ENCODE results near the gene FMNL2. TPM values are rescaled to one million over a fixed set of nuclear protein-coding genes. Genes with fewer than 3 reads are reported as not detected.

Gene FMNL2
- total and polyA plus RNA-seq, 4 donors: 1.5 to 9.3 (median 5.1) TPM

DNA sequence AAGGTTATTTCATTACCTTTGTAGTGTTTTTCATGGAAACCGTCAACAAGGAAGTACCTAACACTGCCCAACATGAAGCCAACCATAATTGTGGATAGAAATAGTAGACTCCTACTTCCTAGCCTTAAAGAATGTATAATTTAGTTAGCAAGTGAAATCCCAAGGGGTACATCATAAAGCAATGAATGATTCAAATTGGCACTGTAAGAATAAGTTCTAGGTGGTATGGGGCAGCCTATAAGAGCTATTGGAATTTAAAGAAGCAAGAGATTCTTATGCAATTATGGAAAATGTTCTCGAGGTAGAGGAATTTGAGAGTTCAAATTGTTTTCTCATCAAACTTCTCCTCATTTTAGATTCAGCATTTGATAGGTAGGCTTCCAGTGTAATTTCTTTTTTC lies 157.9 kb downstream of the FMNL2 start:
- Histone ChIP-seq H3K27me3 (ENCODE audit: control insufficient read depth in 4 of 4, insufficient read depth in 4 of 4, low read length in 3 of 4) (no peaks in the 10 kb centered on the region), H3K36me3 (ENCODE audit: control insufficient read depth in 4 of 4, insufficient read depth in 3 of 4, low read depth in 1 of 4, low read length in 3 of 4) (no peaks in the 10 kb centered on the region), H3K9me3 (ENCODE audit: control insufficient read depth in 4 of 4, low read length in 3 of 4) (no peaks in the 10 kb centered on the region), H3K27ac (ENCODE audit: low read depth in 1 of 2, low read length in 2 of 2) (no peak overlapping the region), H3K9ac (ENCODE audit: low read depth in 1 of 2, low read length in 2 of 2) (no peak overlapping the region), H3K4me3 (ENCODE audit: low read depth in 1 of 3, low read length in 3 of 3) (no peak overlapping the region), H3K4me1 (ENCODE audit: control insufficient read depth in 4 of 4, insufficient read depth in 4 of 4, low read length in 3 of 4) (peaks cover 0 to 3% (median 0%) of the 10 kb centered on the region in 4 donors)
- no peak for DNase-seq (ENCODE audit: low spot score)
- no peak for TF ChIP-seq GABPA (IDR thresholded peaks at IDR 0.05 in 1 of 2, conservative IDR thresholded peaks at IDR 0.05 in 1 of 2)
- WGBS: 72% methylated on average over 2 of the region's 2 CpGs

DNA sequence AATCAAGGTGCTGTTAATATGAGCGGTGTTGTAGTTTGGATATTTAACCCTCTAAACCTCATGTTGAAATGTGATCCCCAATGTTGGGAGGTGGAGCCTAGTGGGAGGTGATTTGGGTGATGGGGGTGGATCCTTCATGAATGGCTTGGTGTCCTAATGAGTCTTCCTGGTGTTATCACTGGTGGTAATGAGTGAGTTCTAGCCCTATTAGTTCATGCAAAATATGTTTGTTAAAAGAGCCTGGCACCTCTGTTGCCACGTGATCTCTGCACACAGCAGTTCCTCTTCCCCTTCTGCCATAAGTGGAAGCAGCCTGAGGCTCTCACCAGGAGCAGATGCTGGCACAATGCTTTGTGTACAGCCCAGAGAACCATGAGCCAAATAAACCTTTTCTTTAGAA lies 158.4 kb downstream of the FMNL2 start:
- H3K36me3 ChIP-seq (ENCODE audit: control insufficient read depth in 4 of 4, insufficient read depth in 3 of 4, low read depth in 1 of 4, low read length in 3 of 4): no peaks in the 10 kb centered on the region
- no peak for DNase-seq (ENCODE audit: low spot score)
- no peak overlapping the region for H3K4me3 ChIP-seq (ENCODE audit: low read depth in 1 of 3, low read length in 3 of 3)
- no peak overlapping the region for H3K27ac ChIP-seq (ENCODE audit: low read depth in 1 of 2, low read length in 2 of 2)
- WGBS: 78% methylated on average over 2 of the region's 2 CpGs
- H3K4me1 ChIP-seq (ENCODE audit: control insufficient read depth in 4 of 4, insufficient read depth in 4 of 4, low read length in 3 of 4): peaks cover 0 to 3% (median 0%) of the 10 kb centered on the region in 4 donors
- H3K9ac ChIP-seq (ENCODE audit: low read depth in 1 of 2, low read length in 2 of 2): no peak overlapping the region
- no peaks in the 10 kb centered on the region for H3K9me3 ChIP-seq (ENCODE audit: control insufficient read depth in 4 of 4, low read length in 3 of 4)
- H3K27me3 ChIP-seq (ENCODE audit: control insufficient read depth in 4 of 4, insufficient read depth in 4 of 4, low read length in 3 of 4): no peaks in the 10 kb centered on the region
- TF ChIP-seq ATF3 (IDR thresholded peaks at IDR 0.05): no peak
- no peak for TF ChIP-seq FOXA2 (IDR thresholded peaks at IDR 0.05)
- TF ChIP-seq EGR1 (IDR thresholded peaks at IDR 0.05; ENCODE audit: low read depth in 2 of 2): no peak
- no peak for TF ChIP-seq REST (IDR thresholded peaks at IDR 0.05)

DNA sequence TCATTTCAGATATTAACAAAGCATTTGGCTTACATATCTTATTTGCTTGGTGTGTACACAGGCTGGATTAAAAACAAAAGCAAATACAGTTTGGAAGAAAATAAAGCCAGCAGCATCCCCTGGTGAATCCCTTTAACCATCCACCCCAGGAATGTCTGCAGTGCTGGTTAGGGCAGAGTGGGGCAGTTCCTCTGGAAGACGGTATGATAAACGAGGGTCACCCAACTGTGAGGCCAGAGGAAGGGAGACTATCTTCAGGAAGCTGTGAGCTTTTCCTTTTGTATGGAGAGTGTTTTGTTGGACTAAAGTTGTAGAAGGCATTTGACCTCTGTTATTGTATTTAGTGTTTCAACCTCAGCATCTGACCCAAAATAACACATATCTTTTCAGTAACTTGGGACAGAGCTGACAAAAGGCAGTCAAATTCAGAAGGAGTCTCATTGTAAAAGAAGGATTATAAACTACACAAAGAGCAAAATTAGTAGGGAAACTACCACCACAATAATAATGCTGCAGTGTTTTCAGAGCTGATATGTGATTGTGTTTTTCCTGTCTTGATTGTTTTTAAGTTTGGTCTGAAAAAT lies 159.1 kb downstream of the FMNL2 start:
- WGBS: 52% methylated on average over 2 of the region's 2 CpGs
- Histone ChIP-seq H3K9me3 (ENCODE audit: control insufficient read depth in 4 of 4, low read length in 3 of 4) (no peaks in the 10 kb centered on the region), H3K27ac (ENCODE audit: low read depth in 1 of 2, low read length in 2 of 2) (no peak overlapping the region), H3K4me1 (ENCODE audit: control insufficient read depth in 4 of 4, insufficient read depth in 4 of 4, low read length in 3 of 4) (peaks cover 0 to 3% (median 0%) of the 10 kb centered on the region in 4 donors), H3K4me3 (ENCODE audit: low read depth in 1 of 3, low read length in 3 of 3) (no peak overlapping the region), H3K27me3 (ENCODE audit: control insufficient read depth in 4 of 4, insufficient read depth in 4 of 4, low read length in 3 of 4) (no peaks in the 10 kb centered on the region), H3K36me3 (ENCODE audit: control insufficient read depth in 4 of 4, insufficient read depth in 3 of 4, low read depth in 1 of 4, low read length in 3 of 4) (no peaks in the 10 kb centered on the region), H3K9ac (ENCODE audit: low read depth in 1 of 2, low read length in 2 of 2) (no peak overlapping the region)
- no peak for DNase-seq (ENCODE audit: low spot score)
- TF ChIP-seq NR2F2 (IDR thresholded peaks at IDR 0.05): peak; percentile 91
- TF ChIP-seq, protein P1, sequence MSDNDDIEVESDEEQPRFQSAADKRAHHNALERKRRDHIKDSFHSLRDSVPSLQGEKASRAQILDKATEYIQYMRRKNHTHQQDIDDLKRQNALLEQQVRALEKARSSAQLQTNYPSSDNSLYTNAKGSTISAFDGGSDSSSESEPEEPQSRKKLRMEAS (IDR thresholded peaks at IDR 0.05): no peak
- TF ChIP-seq, protein P2, sequence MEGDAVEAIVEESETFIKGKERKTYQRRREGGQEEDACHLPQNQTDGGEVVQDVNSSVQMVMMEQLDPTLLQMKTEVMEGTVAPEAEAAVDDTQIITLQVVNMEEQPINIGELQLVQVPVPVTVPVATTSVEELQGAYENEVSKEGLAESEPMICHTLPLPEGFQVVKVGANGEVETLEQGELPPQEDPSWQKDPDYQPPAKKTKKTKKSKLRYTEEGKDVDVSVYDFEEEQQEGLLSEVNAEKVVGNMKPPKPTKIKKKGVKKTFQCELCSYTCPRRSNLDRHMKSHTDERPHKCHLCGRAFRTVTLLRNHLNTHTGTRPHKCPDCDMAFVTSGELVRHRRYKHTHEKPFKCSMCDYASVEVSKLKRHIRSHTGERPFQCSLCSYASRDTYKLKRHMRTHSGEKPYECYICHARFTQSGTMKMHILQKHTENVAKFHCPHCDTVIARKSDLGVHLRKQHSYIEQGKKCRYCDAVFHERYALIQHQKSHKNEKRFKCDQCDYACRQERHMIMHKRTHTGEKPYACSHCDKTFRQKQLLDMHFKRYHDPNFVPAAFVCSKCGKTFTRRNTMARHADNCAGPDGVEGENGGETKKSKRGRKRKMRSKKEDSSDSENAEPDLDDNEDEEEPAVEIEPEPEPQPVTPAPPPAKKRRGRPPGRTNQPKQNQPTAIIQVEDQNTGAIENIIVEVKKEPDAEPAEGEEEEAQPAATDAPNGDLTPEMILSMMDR (IDR thresholded peaks at IDR 0.05; ENCODE audit: low read depth, low read length, missing input control): no peak
- TF ChIP-seq RAD21 (IDR thresholded peaks at IDR 0.05): peak; percentile 32 to 34
- TF ChIP-seq YY1 (IDR thresholded peaks at IDR 0.05): no peak
- TF ChIP-seq EGR1 (IDR thresholded peaks at IDR 0.05; ENCODE audit: low read depth in 2 of 2): no peak
- no peak for TF ChIP-seq SP1 (IDR thresholded peaks at IDR 0.05)
- TF ChIP-seq ZBTB33 (IDR thresholded peaks at IDR 0.05): no peak
- TF ChIP-seq RXRA (IDR thresholded peaks at IDR 0.05): peak in 1 of 2 donors; percentile 11
